ENCODE data around the gene DNAJC28. TPM values are rescaled to one million over a fixed set of nuclear protein-coding genes. Genes with fewer than 3 reads are reported as not detected.

DNAJC28 gene
- total and polyA plus RNA-seq, 4 donors: 0.83 to 3.2 (median 2.7) TPM

- H3K27me3 ChIP-seq (ENCODE audit: control insufficient read depth in 4 of 4, insufficient read depth in 4 of 4, low read length in 3 of 4): no peaks in the 10 kb centered on the region
- H3K9me3 ChIP-seq (ENCODE audit: control insufficient read depth in 4 of 4, low read length in 3 of 4): no peaks in the 10 kb centered on the region
- no peak for DNase-seq (ENCODE audit: low spot score)
- no peaks in the 10 kb centered on the region for H3K36me3 ChIP-seq (ENCODE audit: control insufficient read depth in 4 of 4, insufficient read depth in 3 of 4, low read depth in 1 of 4, low read length in 3 of 4)
- no peak overlapping the region for H3K9ac ChIP-seq (ENCODE audit: low read depth in 1 of 2, low read length in 2 of 2)
- WGBS: 47% methylated on average over 4 of the region's 4 CpGs
- no peak overlapping the region for H3K4me3 ChIP-seq (ENCODE audit: low read depth in 1 of 3, low read length in 3 of 3)
- H3K4me1 ChIP-seq (ENCODE audit: control insufficient read depth in 4 of 4, insufficient read depth in 4 of 4, low read length in 3 of 4): peaks cover 0 to 9% (median 5%) of the 10 kb centered on the region in 4 donors
- H3K27ac ChIP-seq (ENCODE audit: low read depth in 1 of 2, low read length in 2 of 2): no peak overlapping the region
- TF ChIP-seq HNF4G (IDR thresholded peaks at IDR 0.05) (no peak), RXRA (IDR thresholded peaks at IDR 0.05) (no peak), MAX (IDR thresholded peaks at IDR 0.05) (no peak), TAF1 (conservative IDR thresholded peaks at IDR 0.05) (no peak), NR2F2 (IDR thresholded peaks at IDR 0.05) (no peak), YY1 (IDR thresholded peaks at IDR 0.05) (no peak), SP1 (IDR thresholded peaks at IDR 0.05) (no peak), REST (IDR thresholded peaks at IDR 0.05) (no peak), ZBTB33 (IDR thresholded peaks at IDR 0.05) (no peak), ATF3 (IDR thresholded peaks at IDR 0.05) (no peak), JUND (IDR thresholded peaks at IDR 0.05) (no peak), FOXA2 (IDR thresholded peaks at IDR 0.05) (no peak), HNF4A (conservative IDR thresholded peaks at IDR 0.05) (no peak), EGR1 (IDR thresholded peaks at IDR 0.05; ENCODE audit: low read depth in 2 of 2) (no peak), RAD21 (IDR thresholded peaks at IDR 0.05) (no peak), GABPA (IDR thresholded peaks at IDR 0.05 in 1 of 2, conservative IDR thresholded peaks at IDR 0.05 in 1 of 2) (no peak), FOXA1 (IDR thresholded peaks at IDR 0.05) (no peak)
- TF ChIP-seq, protein P1, sequence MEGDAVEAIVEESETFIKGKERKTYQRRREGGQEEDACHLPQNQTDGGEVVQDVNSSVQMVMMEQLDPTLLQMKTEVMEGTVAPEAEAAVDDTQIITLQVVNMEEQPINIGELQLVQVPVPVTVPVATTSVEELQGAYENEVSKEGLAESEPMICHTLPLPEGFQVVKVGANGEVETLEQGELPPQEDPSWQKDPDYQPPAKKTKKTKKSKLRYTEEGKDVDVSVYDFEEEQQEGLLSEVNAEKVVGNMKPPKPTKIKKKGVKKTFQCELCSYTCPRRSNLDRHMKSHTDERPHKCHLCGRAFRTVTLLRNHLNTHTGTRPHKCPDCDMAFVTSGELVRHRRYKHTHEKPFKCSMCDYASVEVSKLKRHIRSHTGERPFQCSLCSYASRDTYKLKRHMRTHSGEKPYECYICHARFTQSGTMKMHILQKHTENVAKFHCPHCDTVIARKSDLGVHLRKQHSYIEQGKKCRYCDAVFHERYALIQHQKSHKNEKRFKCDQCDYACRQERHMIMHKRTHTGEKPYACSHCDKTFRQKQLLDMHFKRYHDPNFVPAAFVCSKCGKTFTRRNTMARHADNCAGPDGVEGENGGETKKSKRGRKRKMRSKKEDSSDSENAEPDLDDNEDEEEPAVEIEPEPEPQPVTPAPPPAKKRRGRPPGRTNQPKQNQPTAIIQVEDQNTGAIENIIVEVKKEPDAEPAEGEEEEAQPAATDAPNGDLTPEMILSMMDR (IDR thresholded peaks at IDR 0.05; ENCODE audit: low read depth, low read length, missing input control): no peak
These were observed 4.2 kb upstream of the DNAJC28 start for GRCh38 chr21:33495743-33496142.
